ENCODE data around the gene DPP10.

DPP10 gene

DNA sequence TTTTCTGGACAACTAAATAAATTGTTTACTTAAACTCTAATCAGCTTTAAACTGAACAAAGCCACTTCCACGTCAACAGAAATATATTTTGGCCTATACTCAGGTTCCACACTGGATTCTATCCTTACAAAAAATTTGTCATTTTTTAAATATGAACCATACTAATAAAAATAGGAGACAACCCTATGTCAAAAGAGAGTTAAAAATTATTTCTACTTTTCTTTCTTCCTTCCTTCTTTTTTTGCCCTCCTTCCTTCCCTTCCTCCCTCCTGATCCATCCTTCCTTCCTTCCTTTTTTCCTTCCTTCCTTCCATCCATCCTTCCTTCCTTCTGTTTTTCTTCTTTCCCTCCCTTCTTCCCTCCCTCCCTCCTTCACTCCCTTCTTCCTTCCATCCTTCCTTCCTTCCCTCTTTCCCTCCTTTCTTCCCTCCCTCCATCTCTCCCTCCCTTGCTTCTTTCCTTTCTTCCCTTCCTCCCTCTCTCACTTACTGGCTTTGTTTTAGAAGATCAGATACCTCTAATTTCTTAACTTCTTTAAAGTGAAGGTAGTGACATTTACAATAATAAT is 1444.9 kb downstream of the DPP10 start:
- H3K4me1 ChIP-seq (ENCODE audit: insufficient read depth, insufficient read length): no peaks in the 10 kb centered on the region
- TF ChIP-seq SUZ12 (IDR thresholded peaks at IDR 0.05; ENCODE audit: extremely low read depth, insufficient read depth, insufficient read length): no peak
- no peak for TF ChIP-seq YY1 (IDR thresholded peaks at IDR 0.05; ENCODE audit: insufficient read depth, insufficient read length)
- no peak for TF ChIP-seq ZNF274 (IDR thresholded peaks at IDR 0.05; ENCODE audit: low read depth, low read length)
- no peak overlapping the region for H3K4me3 ChIP-seq (ENCODE audit: insufficient read length, low read depth)
- no peaks in the 10 kb centered on the region for H3K27me3 ChIP-seq (ENCODE audit: insufficient read depth, insufficient read length)
- DNase-seq (ENCODE audit: low read depth, low spot score): no peak
- H3K36me3 ChIP-seq (ENCODE audit: insufficient read depth, insufficient read length, low read length): no peaks in the 10 kb centered on the region
- no peaks in the 10 kb centered on the region for H3K9me3 ChIP-seq (ENCODE audit: insufficient read depth, low read length)
- H3K9ac ChIP-seq (ENCODE audit: insufficient read length, low read depth): no peak overlapping the region

Data from NT2/D1 (cell line).